Hepatocyte (in vitro differentiated cells): Measurements from ENCODE around the gene AP3S1.

Source experiments
- CTCF ChIP-seq: fragments of 200-600 bp; sonication (generic); IDR thresholded peaks from 2 replicates; pipeline ENCODE4 v1.5.1; 2016; ENCODE audit warnings: antibody characterized with exemption, mild to moderate bottlenecking; ENCODE audit not compliant: poor library complexity
- EZH2 ChIP-seq: fragments of 200-600 bp; sonication (generic); IDR thresholded peaks from 2 replicates; pipeline ENCODE4 v1.6.1; 2016; ENCODE audit warnings: antibody characterized with exemption, mild to moderate bottlenecking, borderline replicate concordance

GRCh38 chr5:115809946-115810345 lies 31.8 kb upstream of the AP3S1 start:
- TF ChIP-seq CTCF (no peak), EZH2 (no peak)
